H7 (cell line): ENCODE measurements around the gene SEMA6D. TPM values are rescaled to one million over a fixed set of nuclear protein-coding genes. Genes with fewer than 3 reads are reported as not detected.
A peak's percentile ranks its signal among the peaks of the same experiment; 100 is the strongest.

Experiments
- DNase-seq: peaks from one replicate; pipeline ENCODE4 v3.0.0; 2012
- H3K27me3 ChIP-seq: 2 replicates; pipeline ENCODE4 v1.6.0; 2011; ENCODE audit warnings: mild to moderate bottlenecking, low read length; ENCODE audit not compliant: control insufficient read depth, insufficient read depth
- H3K36me3 ChIP-seq: replicated peaks from 2 replicates; pipeline ENCODE4 v1.5.1; 2011; ENCODE audit warnings: low read length; ENCODE audit not compliant: control insufficient read depth, insufficient read depth
- H3K4me3 ChIP-seq: 2 replicates; pipeline ENCODE4 v1.5.1; 2011; ENCODE audit warnings: low read depth, mild to moderate bottlenecking, control low read depth, low read length, moderate library complexity; ENCODE audit not compliant: insufficient read depth
- total RNA-seq: library from RNA; depleted of rRNA; stranded (reverse); fragments of >200 nt; shearing (Covaris generic); gene quantifications from 2 replicates; pipeline ENCODE4 v1.2.3, GENCODE V29; 2014

SEMA6D gene
- total RNA-seq, 1 experiment from 2014 or later = 5.5 TPM

DNA sequence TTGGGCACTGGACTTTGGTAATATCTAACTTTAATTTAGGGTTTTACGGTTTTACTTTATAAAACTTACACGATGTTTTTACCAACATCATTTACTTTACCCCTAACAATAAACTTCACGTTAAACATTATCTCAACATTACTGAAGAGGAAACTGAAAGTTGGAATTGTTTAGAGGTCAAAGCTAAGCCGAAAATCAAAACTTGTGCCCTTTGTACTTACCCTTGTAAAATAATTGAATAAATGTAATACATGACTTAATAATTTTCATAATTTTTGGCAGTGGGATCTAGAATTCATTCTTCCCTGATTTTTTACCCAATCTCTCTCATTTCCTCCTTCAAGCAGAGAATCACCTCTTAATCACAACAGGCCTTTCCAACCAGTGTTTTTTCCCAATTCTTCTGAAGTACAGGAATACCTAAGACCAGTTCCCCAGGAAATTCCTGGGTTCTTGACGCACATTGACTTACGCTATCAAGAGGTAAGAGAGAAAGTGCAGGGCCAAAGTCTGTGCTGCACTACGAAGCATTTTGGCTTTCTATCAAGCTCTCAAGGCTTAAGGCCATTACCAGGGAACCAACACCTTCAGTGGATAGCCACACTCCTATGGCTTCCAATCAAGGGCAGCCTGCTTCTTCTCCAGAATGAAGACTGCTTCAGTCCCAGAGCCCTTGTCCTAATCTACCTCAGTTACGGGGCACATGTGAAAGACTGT, 11.9 kb upstream of the SEMA6D start:
- Histone ChIP-seq H3K36me3 (no peaks in the 10 kb centered on the region), H3K4me3 (no peak overlapping the region), H3K27me3 (no peaks in the 10 kb centered on the region)
- DNase-seq = no peak

DNA sequence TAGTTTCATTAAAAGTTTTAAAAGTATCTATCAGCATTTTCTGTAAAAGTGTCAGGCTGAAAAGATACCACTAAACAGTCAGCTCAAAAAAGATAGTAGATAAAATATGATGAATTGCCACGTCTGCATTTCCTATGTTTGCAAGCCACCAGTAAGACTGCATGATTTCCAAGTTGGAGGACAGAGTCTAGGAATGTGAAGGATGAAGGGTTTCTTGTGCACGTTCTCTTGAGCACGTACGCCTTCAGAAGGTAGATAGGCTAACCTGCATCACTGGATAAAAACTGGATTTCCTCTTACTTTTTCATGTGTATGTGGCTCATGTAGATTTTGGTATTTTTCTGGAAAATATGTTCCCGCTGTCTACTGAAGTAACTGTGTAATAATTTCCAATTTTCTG, 9.9 kb upstream of the SEMA6D start:
- DNase-seq = no peak
- Histone ChIP-seq H3K4me3 (no peak overlapping the region), H3K36me3 (no peaks in the 10 kb centered on the region), H3K27me3 (no peaks in the 10 kb centered on the region)

DNA sequence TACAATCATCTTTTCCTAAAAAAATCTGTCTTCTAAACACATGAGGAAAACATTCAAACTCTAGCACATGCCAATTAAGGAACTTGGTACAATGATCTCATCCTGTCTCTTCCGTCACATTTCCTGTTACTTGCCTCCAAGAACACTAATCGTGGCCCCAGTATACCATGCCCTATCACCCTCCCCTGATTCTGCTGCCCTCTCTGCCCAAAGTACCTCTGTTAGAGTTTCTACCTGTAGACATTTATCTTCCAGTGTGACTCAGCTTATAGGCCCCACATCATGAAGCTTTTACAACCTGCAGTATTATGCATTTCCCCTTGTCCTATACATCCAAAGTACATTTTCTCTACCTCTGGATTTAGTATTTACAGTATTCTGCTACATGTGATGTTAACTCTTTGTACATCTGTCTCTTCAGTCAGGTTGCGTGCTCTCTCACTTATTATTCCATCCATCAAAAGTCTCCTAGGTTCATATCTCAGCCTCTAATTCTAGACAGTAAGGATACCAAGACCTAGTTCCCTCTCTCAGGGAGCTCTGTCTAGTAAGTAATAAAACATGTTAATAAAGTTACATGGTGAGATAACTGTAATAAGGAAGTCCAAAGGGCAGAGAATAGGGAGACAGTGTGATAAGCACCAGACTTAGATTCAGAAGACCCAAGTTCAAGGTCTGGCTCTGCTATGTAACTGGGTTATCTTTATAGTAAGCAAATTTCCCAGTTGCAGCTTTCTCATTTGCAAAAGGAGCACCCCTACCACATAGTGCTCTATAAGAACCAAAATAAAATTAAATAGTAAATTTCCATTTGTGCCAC, 8.9 kb upstream of the SEMA6D start:
- no peak for DNase-seq
- Histone ChIP-seq H3K4me3 (no peak overlapping the region), H3K36me3 (no peaks in the 10 kb centered on the region), H3K27me3 (no peaks in the 10 kb centered on the region)

DNA sequence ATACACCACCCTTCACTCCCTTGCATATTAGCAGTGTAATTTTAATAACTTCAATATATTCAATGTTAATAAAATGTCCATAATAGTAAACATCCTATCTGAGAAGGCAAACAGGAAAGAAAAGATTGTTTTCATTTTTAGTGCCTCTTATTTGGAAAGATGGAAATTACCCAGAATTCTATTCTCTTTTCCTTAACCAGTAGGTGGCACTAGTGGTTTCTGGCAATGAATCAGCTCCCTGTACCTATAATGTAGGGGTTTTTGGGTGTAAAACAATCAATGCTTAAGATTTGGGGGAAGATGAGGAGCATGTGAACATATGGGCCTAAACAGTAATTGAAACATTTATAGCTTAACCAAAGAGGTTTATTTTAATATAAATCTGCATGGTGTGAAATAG, 5.7 kb upstream of the SEMA6D start:
- Histone ChIP-seq H3K36me3 (no peaks in the 10 kb centered on the region), H3K4me3 (no peak overlapping the region), H3K27me3 (no peaks in the 10 kb centered on the region)
- peak; percentile 49 for DNase-seq

DNA sequence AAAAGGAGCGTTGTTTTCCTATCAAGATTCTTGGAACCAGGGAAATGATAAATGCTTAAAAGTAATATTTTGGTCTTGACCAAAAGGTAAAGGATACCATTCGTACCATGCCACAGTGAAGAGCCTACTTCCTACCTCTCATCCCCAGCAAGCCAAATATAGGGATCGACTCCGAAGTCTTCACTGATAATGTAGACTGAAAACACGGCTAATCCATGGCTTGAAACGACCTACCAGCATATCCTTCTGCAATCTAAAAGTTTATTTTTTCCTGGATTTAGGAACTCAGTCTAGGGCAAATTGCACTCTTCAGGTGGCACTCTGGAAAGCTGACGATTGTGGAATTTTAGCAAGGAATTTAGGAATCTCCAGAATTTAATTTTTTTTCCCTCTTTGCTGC, 1.9 kb upstream of the SEMA6D start:
- Histone ChIP-seq H3K27me3 (peaks cover 25% of the 10 kb centered on the region), H3K36me3 (no peaks in the 10 kb centered on the region), H3K4me3 (no peak overlapping the region)
- DNase-seq = no peak

DNA sequence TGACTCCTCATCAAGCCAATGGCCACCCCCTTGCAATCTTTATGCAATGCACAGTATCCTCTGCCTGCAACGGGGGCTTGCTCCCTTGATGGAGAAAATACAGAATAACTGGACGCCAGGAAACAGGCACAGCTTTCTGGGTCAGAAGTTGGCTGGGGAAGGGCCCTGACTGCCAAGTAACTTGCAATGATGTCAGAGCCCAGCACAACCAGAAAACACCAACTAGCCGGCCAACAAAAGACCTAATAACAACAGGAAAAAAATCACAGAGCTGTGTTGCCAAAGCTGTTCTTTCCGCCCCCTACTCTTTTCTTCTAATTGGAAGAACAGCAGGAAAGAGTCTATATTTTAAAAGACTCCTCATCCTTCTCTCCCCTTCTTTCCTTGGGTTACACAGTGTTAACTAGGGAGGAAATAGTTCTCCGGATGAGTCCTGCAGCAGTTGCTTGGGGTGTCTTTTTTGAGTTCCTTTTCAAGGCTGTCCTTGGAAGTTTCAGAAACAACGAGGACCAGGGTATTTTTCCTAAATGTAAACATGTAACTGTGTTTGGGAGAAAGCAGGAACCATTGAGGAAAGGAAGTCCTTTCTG, 1.4 kb upstream of the SEMA6D start:
- Histone ChIP-seq H3K36me3 (no peaks in the 10 kb centered on the region), H3K27me3 (peaks cover 26% of the 10 kb centered on the region), H3K4me3 (no peak overlapping the region)
- DNase-seq = peak; percentile 18

DNA sequence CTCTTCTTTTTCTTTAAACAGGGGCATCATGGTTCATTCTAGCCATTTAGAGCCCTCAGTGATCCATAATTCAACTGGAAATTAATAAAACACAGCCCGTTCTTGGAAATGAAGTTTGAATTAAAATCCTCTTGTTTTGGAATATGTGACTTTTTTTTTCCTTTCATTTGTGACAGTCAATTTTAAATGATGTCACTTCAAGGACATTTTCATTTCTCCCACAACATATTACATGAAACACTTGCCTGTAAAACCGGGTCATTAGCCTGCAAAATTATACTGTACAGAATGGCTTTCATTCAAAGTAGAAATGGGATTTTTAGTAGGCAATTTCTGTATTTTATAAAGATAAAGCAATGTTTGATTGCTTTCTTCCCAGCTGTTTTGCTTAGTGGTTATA, 789 bp upstream of the SEMA6D start:
- DNase-seq = no peak
- Histone ChIP-seq H3K27me3 (peaks cover 26% of the 10 kb centered on the region), H3K4me3 (peak overlapping the region; percentile 67; the same call in 1 of the 2 replicates)

DNA sequence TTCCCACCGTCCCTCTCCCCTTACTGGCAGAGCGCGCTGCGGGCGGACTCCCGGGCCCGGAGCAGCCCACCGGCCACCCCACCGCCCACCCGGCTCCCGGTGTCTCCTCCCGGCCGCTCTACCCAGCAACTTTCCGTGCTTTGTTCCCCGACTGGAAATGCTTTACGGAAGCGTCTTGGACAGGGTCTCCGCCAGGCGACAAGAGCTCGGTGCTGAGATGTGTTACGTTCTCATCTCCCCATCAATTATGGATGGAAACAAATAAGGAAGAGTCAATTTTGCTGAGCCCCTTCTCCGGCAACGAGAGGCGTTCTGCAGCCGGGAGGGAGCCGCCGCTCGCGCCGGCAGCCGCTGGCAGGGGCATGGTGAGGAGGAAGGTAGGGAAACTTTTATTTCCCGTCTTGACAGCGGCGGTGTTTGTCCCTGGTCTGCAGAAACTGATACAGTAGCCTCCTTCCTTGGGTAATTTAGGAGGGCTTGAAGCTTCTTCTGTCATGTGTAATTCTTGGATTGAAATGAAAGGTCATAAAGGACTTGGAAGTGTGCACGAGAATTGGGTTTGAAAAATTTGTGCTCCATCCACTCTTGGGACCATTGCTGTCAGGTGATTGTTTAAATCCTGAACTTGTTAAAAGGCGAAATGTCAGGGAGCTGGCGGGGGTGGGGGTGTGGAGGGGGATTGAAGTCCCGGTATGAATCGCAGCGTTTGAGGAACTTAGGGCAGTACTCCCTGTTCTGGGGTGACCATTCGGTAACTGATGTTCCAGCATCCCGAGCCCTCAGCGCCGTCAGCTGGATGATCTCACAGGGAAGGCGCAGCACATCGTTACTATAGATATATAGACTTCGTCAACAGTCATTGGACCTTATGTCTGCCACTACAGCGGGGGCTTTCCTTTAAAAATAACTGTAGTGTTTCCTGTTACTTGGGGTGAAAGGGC, 1.5 kb downstream of the SEMA6D start:
- peak; percentile 47 for DNase-seq
- no peaks in the 10 kb centered on the region for H3K36me3 ChIP-seq
- H3K27me3 ChIP-seq = peaks cover 26% of the 10 kb centered on the region
- peak overlapping the region; percentile 67 for H3K4me3 ChIP-seq

More for the DNA sequence above, 789 bp upstream of the SEMA6D start:
- H3K36me3 ChIP-seq = no peaks in the 10 kb centered on the region

DNA sequence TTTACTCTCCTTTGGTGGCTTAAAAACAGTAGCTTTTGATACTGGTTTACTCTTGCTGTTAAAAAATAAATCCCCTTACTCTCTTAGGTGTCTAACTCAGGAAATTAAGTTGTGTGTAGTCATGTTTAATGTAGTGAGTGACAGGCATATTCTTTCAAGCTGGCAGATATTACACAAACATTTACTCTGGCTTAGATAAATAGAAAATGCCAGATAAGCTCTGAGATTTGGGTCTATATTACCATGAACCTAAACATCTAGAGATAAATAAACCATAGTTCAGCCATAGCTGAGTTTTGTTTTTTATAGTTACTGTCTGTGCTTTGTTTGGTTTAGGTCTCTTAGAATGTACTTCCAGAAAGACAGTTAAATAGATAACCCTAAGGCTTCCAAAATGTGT, 2.4 kb downstream of the SEMA6D start:
- H3K27me3 ChIP-seq = peaks cover 26% of the 10 kb centered on the region
- no peaks in the 10 kb centered on the region for H3K36me3 ChIP-seq
- no peak overlapping the region; the same call in 1 of the 2 replicates for H3K4me3 ChIP-seq
- no peak for DNase-seq

DNA sequence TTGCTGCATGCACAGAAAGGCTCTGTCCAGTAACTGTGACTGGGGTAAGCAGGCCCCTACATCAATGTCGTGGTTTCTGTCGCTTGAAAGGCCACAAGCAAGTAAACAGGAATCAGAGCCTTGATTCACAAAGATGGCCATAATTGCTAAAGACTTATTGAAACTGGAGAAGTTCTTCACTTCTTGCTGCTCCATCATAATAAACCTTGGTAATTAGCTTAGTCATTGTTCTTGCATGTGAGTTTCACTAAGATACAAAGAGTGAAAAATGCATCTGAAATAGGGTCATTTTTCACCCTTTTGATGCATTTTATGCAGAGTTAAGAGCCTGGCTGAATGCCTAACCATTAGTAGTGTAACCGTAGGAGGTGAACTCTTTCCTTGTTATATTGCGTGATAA, 3.2 kb downstream of the SEMA6D start:
- no peak for DNase-seq
- Histone ChIP-seq H3K27me3 (peaks cover 26% of the 10 kb centered on the region), H3K4me3 (no peak overlapping the region), H3K36me3 (no peaks in the 10 kb centered on the region)

DNA sequence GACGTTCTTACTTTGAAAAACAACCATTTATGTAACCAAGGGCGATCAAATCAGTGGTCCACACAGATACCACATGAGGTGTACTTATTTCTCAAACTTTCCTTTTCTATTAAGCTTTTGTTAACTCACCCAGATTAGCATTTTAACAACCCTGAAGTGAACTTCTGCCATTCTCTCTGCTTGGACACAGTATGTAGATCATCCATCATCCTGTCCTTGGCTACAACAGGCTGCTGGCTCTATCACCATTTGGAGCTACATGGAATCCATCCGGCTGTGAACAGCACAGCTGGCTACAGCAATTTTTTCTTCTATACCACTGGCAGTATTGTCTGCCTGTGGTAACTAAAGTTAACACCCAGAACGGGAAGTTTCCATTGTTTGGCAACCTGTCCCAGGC, 4.4 kb downstream of the SEMA6D start:
- no peaks in the 10 kb centered on the region for H3K36me3 ChIP-seq
- no peak for DNase-seq
- no peak overlapping the region for H3K4me3 ChIP-seq
- H3K27me3 ChIP-seq = peaks cover 26% of the 10 kb centered on the region

DNA sequence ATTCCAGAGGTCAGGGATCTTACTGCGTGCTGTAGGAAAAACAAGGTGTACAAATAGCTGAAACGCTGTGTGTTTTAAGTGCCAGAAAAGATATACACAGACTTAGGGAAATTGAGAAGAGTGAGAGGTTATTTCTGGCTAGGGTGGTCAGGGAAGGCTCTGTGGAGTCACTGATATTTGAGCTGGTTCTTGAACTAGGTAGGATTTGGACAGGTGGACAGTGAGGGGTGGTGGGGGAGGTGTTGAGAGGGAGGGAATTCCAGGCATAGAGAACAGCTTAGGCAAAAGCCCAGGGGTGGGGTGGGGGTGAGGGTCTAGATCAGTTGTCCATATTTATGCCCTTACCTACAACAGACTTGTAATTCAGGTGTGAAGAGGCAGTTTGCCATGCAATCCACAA, 7.0 kb downstream of the SEMA6D start:
- no peak for DNase-seq
- no peaks in the 10 kb centered on the region for H3K36me3 ChIP-seq
- peaks cover 10% of the 10 kb centered on the region for H3K27me3 ChIP-seq
- H3K4me3 ChIP-seq = no peak overlapping the region

DNA sequence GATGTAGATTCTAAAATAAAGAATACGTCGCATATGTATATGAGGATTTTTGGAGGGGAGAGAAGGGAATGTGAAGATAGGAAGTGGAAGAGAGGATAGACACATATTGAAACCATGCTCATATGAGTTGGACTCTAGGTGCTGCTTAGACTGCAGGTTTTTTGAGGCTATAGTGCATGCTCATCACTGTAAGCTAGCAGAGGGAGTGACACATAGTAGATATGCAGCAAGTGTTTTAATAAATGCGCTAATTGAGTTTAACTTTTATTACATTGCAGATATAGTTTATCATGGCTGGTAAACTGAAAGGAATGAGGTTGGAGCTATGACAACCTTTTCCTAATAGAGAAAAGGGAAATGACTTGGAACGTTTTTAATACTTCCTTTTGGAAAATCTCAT, 7.7 kb downstream of the SEMA6D start:
- Histone ChIP-seq H3K4me3 (no peak overlapping the region), H3K27me3 (peaks cover 3% of the 10 kb centered on the region; the same call in 1 of the 2 replicates), H3K36me3 (no peaks in the 10 kb centered on the region)
- DNase-seq = no peak

DNA sequence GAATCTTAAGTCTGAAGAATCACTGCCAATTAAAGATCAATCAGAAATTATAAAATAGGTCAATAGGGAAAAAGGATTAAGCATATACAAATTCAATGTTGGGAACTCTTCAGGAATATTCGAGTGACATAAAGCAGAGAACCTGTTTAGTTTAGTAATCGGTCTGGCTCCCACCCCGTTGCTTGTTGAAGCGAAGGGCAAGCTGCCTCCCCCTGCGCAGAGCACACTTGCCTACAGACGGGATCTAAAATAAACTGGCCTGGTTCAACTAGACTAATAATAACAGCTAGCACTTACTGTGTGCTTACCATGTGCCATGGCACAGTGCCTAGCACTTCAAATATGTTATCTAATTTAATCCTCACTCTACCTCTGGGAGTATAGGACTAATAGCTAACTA, 8.6 kb downstream of the SEMA6D start:
- Histone ChIP-seq H3K27me3 (no peaks in the 10 kb centered on the region), H3K4me3 (no peak overlapping the region)
- DNase-seq = no peak

More for the DNA sequence above, 8.6 kb downstream of the SEMA6D start:
- H3K36me3 ChIP-seq = no peaks in the 10 kb centered on the region
